HG03432 (cell line): Measurements from ENCODE around the gene MTA3.
A peak's percentile ranks its signal among the peaks of the same experiment; 100 is the strongest.

Source experiments
- ATAC-seq: cut with Tn5 transposase; IDR thresholded peaks from one replicate; pipeline ENCODE4 v1.9.1; 2021; ENCODE audit warnings: mild to moderate bottlenecking, moderate library complexity; ENCODE audit not compliant: unreplicated experiment

MTA3 gene

GRCh38 chr2:42781181-42781580 is 212.7 kb downstream of the MTA3 start:
- ATAC-seq = no peak

- ATAC-seq = no peak
Measured at GRCh38 chr2:42783511-42783910, 215.1 kb downstream of the MTA3 start.

DNA sequence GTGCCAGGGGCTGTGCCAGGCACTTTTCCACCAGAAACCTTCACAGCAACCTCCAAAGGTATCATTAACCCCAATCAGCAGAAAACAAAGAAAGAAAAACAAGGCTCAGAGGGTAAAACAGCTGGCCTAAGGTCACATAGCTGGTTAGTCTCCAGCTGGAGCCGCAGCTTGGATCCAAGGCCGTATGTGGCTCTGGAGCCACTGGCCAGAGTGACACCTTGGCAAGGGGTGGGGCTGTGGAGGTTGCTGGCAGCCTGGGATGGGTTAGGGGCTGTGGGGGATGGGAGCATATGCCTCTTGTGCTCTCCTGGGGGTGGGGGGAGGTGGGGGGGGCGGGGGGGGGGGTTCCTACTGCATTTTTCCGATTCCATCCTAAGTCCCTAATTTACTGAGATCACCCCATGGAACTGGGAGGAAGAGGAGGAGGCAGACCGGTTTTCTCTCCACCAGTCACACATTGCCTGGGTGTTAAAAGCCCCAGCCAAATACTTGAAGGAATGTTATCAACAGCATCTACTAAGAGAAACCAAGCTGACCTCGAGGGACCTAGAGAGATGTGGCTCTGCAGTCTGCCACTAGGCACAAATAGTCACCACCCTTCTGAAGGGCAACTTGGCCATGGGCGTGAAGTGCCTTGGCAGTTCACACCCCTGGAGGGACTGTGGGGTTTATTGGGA is 215.9 kb downstream of the MTA3 start:
- ATAC-seq = no peak

DNA sequence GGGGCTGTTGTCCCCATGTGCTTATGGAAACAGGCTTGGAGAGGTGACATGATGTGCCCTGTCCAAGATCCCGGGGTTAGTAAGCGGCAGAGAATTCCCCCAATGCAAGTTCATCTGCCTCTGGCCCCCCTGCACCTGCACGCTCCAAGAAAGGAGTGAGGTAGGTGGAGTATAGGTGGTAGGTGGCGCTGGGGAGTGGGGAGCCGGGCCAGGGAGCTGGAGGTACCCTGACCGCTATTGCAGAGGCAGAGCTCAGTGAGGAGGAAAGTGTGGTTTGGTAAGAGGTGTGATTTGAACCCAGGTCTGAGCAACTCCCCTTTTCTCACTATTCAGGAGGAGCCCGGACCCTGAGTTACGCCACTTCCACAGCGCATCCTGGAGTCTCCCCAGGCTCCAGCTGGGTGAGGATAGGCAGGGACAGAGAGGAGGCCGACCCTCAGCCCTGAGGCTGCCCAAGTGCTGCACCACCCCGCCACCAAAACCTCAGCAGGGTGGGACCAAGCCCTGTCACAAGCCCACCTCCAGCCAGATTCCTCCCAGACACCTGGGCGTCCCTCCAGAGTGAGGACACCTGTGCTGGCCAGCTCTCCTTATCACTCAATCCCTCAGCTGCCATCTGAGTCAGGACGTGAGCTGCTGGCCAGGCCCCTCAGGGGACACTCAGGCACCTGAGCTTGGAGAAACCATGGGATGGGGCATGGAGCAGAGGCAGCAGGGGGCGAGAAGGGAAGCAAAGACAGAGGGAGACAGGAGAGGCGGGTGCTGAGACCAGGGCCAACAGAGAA is 218.3 kb downstream of the MTA3 start:
- no peak for ATAC-seq

GRCh38 chr2:42787424-42787787 is 219.0 kb downstream of the MTA3 start:
- no peak for ATAC-seq

DNA sequence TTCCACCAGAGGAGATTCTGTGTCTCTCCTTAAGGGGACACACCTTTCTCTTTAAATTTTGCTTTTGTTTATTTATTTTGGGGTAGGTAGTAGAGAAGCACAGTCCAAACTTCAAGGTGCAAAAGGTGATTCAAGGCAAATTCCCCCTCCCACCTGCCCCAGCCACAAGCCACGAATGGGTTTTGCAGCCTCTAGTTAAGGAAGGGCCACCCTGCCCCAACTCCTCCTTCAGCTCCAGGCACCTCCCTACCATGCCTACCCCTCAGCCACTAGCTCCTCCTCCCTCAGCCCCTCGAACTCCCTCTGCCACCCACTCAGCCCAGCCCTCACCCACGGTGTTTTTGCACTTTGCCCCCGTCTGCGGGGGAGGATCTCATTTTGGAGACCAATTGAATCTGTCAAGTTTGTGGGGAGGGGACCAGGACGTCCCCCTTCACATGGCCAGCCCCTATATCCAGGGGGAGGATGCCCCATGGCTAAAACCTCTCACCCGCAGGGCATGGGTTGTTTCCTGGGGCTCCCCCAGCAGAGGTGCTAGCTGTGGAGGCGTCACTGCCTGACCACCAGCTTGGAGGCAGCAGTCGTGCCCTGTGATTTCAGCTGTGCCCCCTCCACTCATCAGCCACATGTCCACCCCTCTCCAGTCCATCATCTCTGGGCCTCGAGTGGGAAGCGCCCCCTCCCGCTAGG is 219.5 kb downstream of the MTA3 start:
- ATAC-seq = no peak

DNA sequence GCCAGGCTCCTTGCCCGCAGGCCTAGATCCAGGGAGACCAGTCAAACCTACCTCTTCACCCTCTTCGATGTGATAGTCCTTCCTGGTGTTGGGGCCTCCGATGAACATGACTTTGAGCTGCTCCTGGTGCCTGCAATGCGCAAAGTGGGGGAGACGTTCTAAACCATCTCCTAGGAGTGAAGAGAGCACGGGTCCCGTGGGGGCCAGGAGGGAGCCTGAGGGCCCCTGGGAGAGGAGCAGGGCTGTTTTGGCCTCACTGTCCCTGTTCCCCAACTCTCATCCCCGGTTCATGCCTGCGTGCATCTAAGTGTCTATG is 220.0 kb downstream of the MTA3 start:
- no peak for ATAC-seq

DNA sequence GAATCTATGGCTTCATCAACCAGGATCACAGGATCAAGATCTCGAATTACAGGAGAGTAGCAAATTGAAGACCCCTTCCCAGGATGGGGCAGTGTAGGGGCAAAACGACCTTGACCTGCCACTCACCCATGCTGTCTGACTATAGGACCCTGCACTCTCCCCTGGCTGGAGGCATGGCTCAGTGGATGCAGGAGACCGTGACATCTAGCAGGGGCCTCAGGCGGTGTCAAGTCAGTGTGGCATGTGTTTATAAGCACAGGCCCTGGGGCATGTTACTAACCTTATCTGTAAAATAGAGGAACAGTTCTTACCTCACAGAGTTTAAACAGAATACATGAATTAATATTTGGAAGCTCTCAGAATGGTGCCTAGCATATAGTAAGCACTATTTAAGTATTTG is 220.4 kb downstream of the MTA3 start:
- no peak for ATAC-seq

- no peak for ATAC-seq
Measured at GRCh38 chr2:42789751-42790150, 221.3 kb downstream of the MTA3 start.

- no peak for ATAC-seq
Measured at GRCh38 chr2:42791606-42792005, 223.2 kb downstream of the MTA3 start.

- peak; percentile 34 for ATAC-seq
Measured at GRCh38 chr2:42792087-42792582, 223.7 kb downstream of the MTA3 start.

- ATAC-seq = peak; percentile 38
Measured at GRCh38 chr2:42792583-42793333, 224.3 kb downstream of the MTA3 start, which contains the start of gene HAAO. TSS of gene HAAO (minus strand) at chr2:42792583. CDS start at chr2:42792536, 47 bp downstream.

- peak; percentile 1 for ATAC-seq
Measured at GRCh38 chr2:42793334-42794270, 225.2 kb downstream of the MTA3 start.

GRCh38 chr2:42794271-42795046 is 226.0 kb downstream of the MTA3 start:
- ATAC-seq = no peak

DNA sequence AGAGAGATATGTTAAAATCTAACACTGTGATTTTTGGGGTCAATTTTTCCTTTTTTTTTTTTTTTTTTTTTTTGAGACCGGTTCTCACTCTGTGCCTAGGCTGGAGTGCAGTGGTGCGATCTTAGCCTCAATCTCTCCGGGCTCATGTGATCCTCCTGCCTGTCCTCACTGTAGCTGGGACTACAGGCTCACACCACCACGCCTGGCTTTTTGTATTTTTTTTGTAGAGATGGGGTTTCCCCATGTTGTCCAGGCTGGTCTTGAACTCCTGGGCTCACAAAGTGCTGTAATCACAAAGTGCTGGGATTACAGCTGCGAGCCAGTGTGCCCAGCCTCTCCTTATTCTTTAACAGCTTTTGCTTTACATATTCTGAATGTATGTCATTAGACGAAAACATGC is 226.8 kb downstream of the MTA3 start:
- ATAC-seq = no peak

- ATAC-seq = peak; percentile 52
Measured at GRCh38 chr2:42795841-42796301, 227.4 kb downstream of the MTA3 start.

DNA sequence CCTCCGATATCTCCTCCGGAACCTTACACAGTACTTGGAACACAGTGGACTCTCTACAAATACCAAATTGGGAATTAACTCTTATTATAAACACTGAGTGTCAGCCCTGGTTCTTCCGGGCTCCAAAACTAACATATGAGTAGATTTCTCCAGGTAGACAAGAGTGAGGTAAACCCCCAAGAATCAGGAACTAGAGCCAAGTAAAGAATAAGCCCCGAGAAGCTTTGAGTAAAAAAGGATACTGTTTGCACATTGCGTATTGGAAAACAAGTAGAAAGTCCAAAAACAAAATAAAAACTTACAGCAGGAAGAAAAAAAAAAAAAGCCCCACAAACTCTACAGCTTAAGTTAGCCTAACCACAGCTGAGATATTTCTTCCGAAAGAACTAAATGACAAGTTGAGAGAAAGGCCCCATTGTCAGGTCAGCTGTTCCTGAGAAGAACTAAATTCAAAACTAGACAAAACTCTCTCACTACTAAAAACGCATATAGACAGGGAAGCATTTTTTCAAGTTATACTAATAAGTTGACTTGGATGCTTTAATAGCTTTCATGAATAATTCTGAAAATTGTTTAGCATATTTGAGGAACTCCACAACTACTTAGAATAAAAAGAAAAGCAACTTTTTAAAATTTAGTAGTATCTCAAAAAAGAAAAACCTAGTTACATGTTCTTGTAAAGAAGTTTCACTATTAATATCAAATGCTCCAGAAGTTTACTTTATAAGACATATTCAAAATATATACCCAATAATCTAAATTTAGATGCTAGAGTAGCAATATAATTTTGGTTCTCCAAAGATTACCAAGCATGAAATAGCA is 228.2 kb downstream of the MTA3 start:
- ATAC-seq = peak; percentile 40

DNA sequence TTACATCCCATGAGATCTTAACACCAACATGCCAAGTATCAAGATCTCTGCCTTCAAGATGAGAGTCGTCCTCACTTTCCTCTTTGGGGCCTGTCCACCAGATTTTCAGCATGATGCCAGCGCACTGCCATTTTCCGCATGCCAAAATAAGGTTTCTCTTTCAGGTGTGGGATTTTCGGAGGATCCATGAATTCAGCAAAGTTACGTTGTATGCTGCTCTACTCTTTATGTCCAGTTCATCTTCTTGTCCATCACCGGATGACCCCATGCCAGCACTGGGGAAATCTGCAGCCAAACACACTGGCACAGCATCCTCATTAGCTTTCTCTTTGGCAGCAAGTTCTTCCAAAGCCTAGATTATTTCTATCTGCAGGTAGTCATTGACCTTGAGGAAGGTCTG is 228.8 kb downstream of the MTA3 start:
- no peak for ATAC-seq
